Testis (tissue), 5 donors: Measurements from ENCODE around the gene PRSS38. TPM values are rescaled to one million over a fixed set of nuclear protein-coding genes. Genes with fewer than 3 reads are reported as not detected.

ENCODE experiments used
- DNase-seq: peaks from one replicate; pipeline ENCODE4 v3.0.0-alpha.2; 2019
- H3K27ac ChIP-seq, 2 donors: fragments of 200-600 bp; sonication (generic); one replicate each; pipeline ENCODE4 v1.5.1; 2019
- H3K27me3 ChIP-seq: fragments of 200-600 bp; sonication (generic); one replicate; pipeline ENCODE4 v1.5.1; 2019
- H3K36me3 ChIP-seq: fragments of 200-600 bp; sonication (generic); one replicate; pipeline ENCODE4 v1.5.1; 2017; ENCODE audit warnings: low read depth; ENCODE audit errors: missing control alignments
- H3K4me1 ChIP-seq: fragments of 200-600 bp; sonication (generic); one replicate; pipeline ENCODE4 v1.5.1; 2019
- H3K4me3 ChIP-seq, 2 donors: fragments of 200-600 bp; sonication (generic); one replicate each; pipeline ENCODE4 v1.5.1; 2017 to 2019
- H3K9me3 ChIP-seq: fragments of 200-600 bp; sonication (generic); one replicate; pipeline ENCODE4 v1.5.1; 2017
- CTCF ChIP-seq, 3 experiments: fragments of 450-650 bp in 2 of 3; fragments of 200-600 bp in 1 of 3; sonication (generic) in 1 of 3; IDR thresholded peaks; one replicate each; pipeline ENCODE4 v1.5.1; 2016 to 2019; ENCODE audit warnings: antibody characterized with exemption in 3 of 3, mild to moderate bottlenecking in 2 of 3, moderate library complexity in 1 of 3
- POLR2A ChIP-seq: fragments of 450-650 bp; IDR thresholded peaks from one replicate; pipeline ENCODE4 v1.6.1; 2017; ENCODE audit warnings: antibody characterized with exemption, mild to moderate bottlenecking, moderate library complexity
- WGBS, 2 donors: methylation state at CpG; one replicate each; pipeline ENCODE4 v1.1.5; 2018; 5-methylcytosine and 5-hydroxymethylcytosine counted together
- intact Hi-C: fragments of 100-400 bp; cut with DNase I; formaldehyde crosslinking; loops from one replicate; pipeline ENCODE4 v1.15.1; 2023; ENCODE audit warnings: low total_unique reads
- long read RNA-seq, 2 donors: transcript quantifications; one replicate each; lab custom pipeline, GENCODE V29; 2026
- polyA plus RNA-seq: library from polyadenylated mRNA; stranded (reverse); fragments of 350-450 nt; fragmentation: Illumina TruSeq; extraction: RNeasy Lipid Tissue Mini Kit (QIAGEN cat#74804); gene quantifications from one replicate; pipeline ENCODE4 v1.2.3, GENCODE V29; 2014; ENCODE audit warnings: low read depth, low replicate concordance; ENCODE audit not compliant: insufficient read depth
- total RNA-seq, 2 donors: library from RNA; depleted of rRNA; stranded (reverse); fragments of >200 nt; gene quantifications; one replicate each; pipeline ENCODE4 v1.2.3, GENCODE V29; 2016

The PRSS38 gene
- total RNA-seq (1 to 10 TPM; 3.4 to 9.3 TPM), polyA plus RNA-seq (5.4 TPM)
- long read RNA-seq, donor 1, result 0 reads
- long read RNA-seq, donor 2, result 0 reads

- WGBS, 2 donors, result 62 to 77% methylated on average over 27 to 44 of the region's 44 CpGs
- intact Hi-C loops, result no loop called here
- no peaks in the 10 kb centered on the region for H3K27me3 ChIP-seq
- H3K27ac ChIP-seq, result no peak within 1 kb of the TSS
- no peak for DNase-seq
- H3K9me3 ChIP-seq, result no peaks in the 10 kb centered on the region
- no peak for TF ChIP-seq CTCF (IDR thresholded peaks at IDR 0.05)
- TF ChIP-seq POLR2A, result no peak
- no peaks in the 10 kb centered on the region for H3K36me3 ChIP-seq
- H3K4me3 ChIP-seq, result peak within 1 kb of the TSS in 1 of 2 donors; percentile 31
- no peaks in the 10 kb centered on the region for H3K4me1 ChIP-seq
Observed at GRCh38 chr1:227815468-227816409, at the start of gene PRSS38. TSS of gene PRSS38 (plus strand) at chr1:227815675. CDS start at chr1:227815717, 42 bp downstream.

GRCh38 chr1:227766015-227766634 is 49.4 kb upstream of the PRSS38 start:
- Histone ChIP-seq H3K4me1 (no peaks in the 10 kb centered on the region), H3K27ac (no peak overlapping the region), H3K27me3 (no peaks in the 10 kb centered on the region), H3K9me3 (no peaks in the 10 kb centered on the region), H3K4me3 (no peak overlapping the region), H3K36me3 (no peaks in the 10 kb centered on the region)
- TF ChIP-seq POLR2A, result no peak
- no peak for DNase-seq
- intact Hi-C loops, result loop anchor here (10.0 kb wide), 1 partner anchor 851 kb away; no protein-coding TSS in a partner anchor
- 77 to 79% methylated on average over 15 to 17 of the region's 17 CpGs for WGBS, 2 donors

- Histone ChIP-seq H3K36me3 (no peaks in the 10 kb centered on the region), H3K9me3 (no peaks in the 10 kb centered on the region), H3K4me3 (no peak overlapping the region), H3K27me3 (no peaks in the 10 kb centered on the region), H3K27ac (no peak overlapping the region), H3K4me1 (no peaks in the 10 kb centered on the region)
- intact Hi-C loops, result loop anchor here (10.0 kb wide), 1 partner anchor 852 kb away; no protein-coding TSS in a partner anchor
- WGBS, 2 donors, result 89 to 95% methylated on average over 18 to 19 of the region's 19 CpGs
- TF ChIP-seq POLR2A (no peak), CTCF (IDR thresholded peaks at IDR 0.05) (no peak)
- no peak for DNase-seq
Observed at GRCh38 chr1:227766653-227767277, 48.7 kb upstream of the PRSS38 start.

GRCh38 chr1:227767401-227768124 is 47.9 kb upstream of the PRSS38 start:
- WGBS, 2 donors, result 82 to 93% methylated on average over 5 to 6 of the region's 6 CpGs
- no peaks in the 10 kb centered on the region for H3K9me3 ChIP-seq
- intact Hi-C loops, result loop anchor here (10.0 kb wide), 1 partner anchor 853 kb away; no protein-coding TSS in a partner anchor

More at GRCh38 chr1:227767401-227768124, 47.9 kb upstream of the PRSS38 start:
- no peak for DNase-seq
- no peak overlapping the region for H3K27ac ChIP-seq
- no peak for TF ChIP-seq CTCF (IDR thresholded peaks at IDR 0.05)
- no peak for TF ChIP-seq POLR2A
- H3K4me3 ChIP-seq, result no peak overlapping the region
- no peaks in the 10 kb centered on the region for H3K36me3 ChIP-seq
- no peaks in the 10 kb centered on the region for H3K27me3 ChIP-seq
- no peaks in the 10 kb centered on the region for H3K4me1 ChIP-seq
